NCI-H446 treated with DMSO at 0.1 percent for 48 hours (cell line): ENCODE data around the gene FAM222A.

Experiments
- DNase-seq: peaks from one replicate; lab custom pipeline; 2025; lab: John Stamatoyannopoulos, UW

Gene FAM222A

GRCh38 chr12:109713187-109714070, at the start of gene FAM222A:
TSS of gene FAM222A (plus strand) at chr12:109713825. CDS start at chr12:109744147, 30,322 bp downstream.
- DNase-seq = peak; percentile 90

DNA sequence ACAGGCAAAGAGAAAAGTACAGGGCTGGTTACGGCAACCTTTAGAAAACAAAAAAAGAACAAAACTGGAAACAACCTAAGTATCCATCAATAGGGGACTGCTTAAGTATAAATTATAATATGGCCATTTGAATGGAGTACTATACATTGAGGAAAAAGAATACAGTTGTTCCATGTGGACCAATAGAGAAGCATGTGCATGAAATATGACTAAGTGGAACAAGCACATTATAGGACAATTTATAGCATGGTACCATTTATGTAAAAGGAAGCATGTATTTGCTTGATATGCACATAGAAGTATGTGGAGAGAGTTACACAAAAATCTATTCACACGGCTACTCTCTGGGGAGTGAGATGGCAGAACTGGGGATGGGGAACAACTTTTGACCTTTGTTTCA, 49.2 kb upstream of the FAM222A start:
- no peak for DNase-seq

GRCh38 chr12:109666068-109666467, 47.6 kb upstream of the FAM222A start:
- DNase-seq = no peak

- no peak for DNase-seq
Observed at GRCh38 chr12:109670731-109671130, 42.9 kb upstream of the FAM222A start.

- no peak for DNase-seq
Observed at GRCh38 chr12:109671502-109671901, 42.1 kb upstream of the FAM222A start.

DNA sequence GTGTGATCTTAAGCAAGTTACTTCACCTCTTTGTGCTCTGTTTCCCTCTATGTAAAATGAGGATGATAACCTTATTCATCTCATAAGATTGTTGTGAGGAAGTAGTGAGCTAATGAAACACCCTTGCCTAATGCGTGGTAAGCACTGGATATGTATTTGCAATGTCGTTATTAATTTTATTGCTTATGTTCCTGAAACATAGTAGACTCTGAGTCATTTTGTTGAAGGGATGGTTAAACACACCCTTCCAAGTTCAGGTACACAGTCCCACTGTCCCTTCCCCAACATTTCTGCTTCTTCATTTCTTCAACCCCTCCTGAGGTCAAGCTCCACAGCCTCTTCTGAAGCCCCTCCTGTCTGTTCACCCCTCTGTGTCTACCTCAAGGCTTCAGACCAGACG, 40.2 kb upstream of the FAM222A start:
- no peak for DNase-seq

DNA sequence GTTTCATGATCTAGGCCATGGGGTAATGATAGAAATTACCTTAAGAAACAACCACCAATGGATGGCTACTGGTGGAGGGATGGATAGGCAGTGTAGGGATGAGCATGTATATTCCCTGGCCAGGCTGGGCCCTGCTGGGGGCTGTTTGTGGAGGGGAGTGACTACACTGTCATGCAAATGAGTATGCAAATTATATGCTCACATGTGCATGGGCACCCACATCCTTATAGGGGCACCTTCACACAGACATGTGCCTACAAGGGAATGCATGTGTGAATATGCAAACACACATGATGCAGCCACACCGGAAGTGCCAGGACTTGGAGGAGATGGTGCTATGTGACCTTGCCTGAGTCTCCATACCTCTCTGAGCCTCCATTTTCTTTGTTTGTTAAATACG, 39.7 kb upstream of the FAM222A start:
- no peak for DNase-seq

- DNase-seq = no peak
Observed at GRCh38 chr12:109675411-109675810, 38.2 kb upstream of the FAM222A start.

GRCh38 chr12:109677279-109677691, 36.3 kb upstream of the FAM222A start:
- DNase-seq = no peak

DNA sequence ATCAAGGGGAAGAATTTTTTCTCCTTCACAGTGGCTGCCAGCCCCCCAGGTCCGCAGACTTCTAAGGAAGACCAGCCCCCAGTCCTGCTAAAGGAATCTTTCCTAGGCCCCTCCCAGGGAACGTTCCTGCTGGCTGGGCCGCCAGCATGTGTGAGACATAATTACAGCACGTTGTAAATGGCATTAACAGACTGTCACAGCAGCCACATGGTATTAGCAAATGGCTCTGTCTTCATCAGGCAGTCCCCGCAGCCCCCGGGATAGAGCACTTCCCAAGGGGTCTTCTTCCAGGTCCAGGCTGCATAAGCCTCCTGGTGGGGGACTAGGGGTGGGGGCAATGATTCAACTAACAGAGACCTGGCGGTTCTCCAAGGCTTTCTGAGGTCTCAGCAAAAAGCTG, 34.9 kb upstream of the FAM222A start:
- DNase-seq = no peak

DNA sequence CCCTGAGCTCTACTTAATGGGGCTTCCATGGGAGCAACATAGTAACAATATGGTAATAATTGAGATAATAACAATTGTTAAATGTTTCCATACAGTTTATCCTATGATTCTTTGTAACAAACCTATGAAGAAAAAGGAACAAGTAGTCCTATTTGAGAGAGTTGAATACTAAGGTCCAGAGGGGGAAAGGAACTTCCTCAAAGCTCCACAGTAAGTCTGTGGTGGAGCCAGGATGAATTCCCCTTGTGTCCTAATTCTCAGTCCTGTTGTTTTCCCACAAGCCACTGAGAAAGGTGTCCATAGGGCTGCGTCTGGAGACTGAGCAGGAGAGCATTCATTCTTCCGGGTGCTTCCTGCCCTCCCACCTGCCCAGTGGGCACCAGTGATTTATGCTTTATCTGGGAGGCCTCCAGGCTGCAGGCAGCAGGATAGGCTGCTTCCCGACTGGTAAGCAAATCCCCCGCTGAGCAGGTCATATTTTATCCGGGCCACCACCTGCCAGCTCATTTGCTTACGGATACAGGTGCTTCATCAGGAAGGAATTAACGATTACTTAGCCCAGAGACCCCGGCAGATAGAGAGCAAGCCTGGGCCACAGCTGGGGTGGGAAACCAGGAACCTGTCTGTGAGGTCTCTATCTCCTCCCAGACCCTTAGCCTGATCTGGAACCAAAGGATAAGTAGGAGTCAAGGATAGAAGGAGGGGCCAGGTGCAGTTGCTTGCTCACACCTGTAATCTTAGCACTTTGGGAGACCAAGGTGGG, 33.9 kb upstream of the FAM222A start:
- DNase-seq = no peak

DNA sequence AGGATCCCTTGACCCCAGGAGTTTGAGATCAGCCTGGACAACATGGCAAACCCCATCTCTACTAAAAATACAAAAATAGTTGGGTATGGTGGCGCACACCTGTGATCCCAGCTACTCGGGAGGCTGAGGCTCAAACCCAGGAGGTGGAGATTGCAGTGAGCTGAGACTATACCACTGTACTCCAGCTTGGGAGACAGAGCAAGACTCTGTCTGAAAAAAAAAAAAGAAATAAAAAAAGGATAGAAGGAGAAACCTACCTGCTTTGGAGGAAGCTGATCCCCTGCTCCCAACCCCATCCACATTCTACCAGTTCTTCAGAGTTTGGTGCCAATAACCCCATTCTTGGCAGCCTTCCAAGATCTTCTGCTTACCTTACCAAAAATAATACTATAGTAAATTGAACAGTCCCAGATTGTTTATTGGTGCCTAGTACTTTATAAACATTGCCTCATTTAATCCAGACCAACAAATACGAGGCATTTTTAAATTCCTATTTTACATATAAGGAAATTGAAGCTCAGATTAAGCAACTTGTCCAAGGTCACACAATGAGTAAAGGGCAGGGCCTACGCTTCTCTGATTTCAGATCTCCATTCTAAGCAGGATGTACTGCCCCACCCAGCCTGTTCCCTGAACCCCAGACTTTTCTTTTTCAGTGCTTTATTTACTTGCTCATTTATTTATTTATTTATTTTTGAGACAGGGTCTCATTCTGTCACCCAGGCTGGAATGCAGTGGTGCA, 33.2 kb upstream of the FAM222A start:
- peak; percentile 1 for DNase-seq

DNA sequence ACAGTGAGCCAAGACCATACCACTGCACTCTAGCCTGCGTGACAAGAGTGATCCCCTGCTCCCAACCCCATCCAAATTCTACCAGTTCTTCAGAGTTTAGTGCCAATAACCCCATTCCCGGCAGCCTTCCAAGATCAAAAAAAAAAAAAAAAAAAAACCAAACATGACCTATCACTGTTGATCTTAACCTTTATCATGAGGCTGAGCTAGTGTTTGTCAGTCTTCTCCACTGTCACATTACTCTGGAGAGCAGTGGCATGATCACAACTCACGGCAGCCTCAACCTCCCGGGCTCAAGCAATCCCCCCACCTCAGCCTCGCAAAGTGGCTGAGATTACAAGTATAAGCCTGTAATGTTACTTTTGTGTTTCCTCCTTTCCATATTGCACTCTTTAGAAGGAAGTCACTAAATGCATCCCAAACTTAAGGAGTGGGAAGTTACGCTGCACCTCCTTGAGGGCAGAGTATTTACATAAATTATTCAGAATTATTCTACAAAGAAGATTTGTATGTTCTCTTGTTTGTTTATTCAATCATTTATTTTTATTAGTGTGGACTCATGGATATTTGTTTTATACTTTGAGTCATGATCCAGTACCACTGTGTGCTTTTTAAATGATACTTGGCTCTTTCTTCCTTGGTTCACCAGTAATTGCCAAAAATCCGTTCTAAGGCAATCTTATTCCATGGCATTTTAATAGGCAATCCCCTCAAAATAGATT, 31.5 kb upstream of the FAM222A start:
- no peak for DNase-seq

DNA sequence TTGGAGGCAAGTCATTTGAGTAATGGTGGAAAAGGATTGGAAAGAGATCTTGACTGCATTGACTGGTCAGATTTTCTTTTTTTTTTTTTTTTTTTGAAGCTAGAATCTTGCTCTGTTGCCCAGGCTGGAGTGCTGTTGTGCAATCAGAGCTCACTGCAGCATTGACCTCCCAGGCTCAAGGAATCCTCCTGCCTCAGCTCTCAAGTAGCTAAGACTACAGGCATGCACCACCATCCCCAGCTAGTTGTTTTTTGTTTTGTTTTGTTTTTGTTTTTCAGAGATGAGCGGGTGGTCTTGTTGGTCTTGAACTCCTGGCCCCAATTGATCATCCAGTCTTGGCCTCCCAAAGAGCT, 30.9 kb upstream of the FAM222A start:
- no peak for DNase-seq

DNA sequence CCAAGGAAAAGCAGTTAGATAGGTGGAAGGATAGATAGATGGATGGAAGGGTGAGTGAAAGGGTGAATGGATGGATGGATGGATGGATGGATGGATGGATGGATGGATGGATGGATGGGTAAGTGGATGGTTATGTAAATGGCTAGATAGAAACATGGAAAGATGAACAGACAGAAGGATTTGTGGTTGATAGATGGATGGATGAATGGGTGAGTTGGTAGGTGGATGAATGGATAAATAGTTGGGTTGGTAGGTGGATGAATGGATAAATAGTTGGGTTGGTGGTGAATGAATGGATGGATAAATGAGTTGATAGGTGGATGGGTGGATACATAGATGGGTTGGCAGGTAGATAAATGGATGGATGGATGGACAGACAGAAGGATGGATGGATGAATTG, 30.3 kb upstream of the FAM222A start:
- no peak for DNase-seq

GRCh38 chr12:109685574-109686447, 27.8 kb upstream of the FAM222A start:
- DNase-seq = no peak

DNA sequence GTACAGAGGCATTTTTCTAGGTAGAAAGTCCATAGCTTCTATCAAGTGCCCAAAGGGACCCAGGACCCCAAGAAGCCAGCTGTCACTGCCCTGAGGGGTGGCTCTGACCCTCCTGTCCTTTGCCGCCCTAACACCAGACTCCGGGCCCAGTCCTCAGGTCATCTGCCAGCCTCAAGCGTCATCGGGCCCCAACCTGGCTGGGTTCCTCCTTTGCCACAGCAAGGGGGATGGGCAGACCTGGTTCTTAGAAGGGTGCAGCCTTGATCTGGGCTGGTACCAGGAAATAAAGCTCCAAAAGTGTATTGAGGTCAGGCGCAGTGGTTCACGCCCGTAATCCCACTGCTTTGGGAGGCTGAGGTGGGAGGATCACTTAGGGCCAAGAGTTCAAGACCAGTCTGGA, 27.1 kb upstream of the FAM222A start:
- no peak for DNase-seq

DNA sequence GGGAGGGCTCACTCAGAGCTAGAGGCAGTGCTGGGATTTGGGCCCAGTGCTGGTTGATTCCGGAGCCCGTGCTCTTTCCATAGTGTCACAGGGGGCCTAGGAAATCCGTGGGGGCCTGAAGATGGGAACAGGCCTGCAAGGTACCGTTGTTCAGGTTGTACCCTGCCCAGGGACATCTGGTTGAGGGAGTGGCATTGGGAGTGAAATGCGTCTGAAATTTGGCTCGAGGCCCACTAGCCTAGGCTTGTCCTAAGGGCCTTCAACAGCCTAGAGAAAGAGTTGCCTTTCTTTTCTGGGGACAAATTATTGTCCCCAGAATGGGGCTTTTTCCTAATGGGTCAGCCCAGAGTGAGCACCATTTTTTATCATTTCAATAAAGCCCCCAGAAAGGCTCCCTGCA, 26.4 kb upstream of the FAM222A start:
- DNase-seq = no peak

DNA sequence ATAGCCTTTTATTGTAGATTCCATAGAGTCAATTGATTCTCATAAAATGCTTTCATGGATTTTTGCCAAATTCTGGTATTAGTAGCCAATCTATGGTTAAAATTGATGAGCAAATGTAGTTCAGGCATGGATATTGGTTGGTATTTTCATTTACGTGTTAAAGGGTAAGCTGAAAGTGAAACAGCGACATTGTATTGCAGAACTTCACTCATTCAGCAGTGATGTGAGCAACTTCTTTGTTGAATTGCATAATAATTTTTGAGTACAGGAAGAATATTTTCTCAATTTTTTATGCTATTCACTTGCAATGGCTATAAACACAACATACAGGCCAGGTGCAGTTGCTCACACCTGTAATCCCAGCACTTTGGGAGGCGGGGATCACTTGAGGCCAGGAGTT, 24.2 kb upstream of the FAM222A start:
- no peak for DNase-seq

DNA sequence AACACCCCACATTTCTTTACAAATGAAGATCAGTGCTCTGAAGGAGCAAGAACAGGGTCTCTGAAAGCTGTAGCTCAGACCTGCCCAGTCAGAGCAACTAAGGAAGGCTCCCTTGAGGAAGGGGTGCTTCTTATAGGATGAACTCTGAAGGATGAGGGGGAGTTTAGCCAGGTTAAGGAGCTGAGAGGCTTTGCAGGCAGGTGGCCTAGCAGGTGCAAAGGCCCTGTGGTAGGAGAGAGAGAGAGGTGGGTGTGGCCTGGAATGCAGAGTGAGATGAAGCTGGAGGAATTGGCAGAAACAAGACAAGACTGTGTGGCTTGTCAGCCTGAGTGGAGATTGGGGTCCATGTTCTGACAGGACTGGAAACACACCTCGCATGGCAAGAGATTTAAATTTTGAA, 20.5 kb upstream of the FAM222A start:
- no peak for DNase-seq
